ENCODE data around the gene PSMB5. TPM values are rescaled to one million over a fixed set of nuclear protein-coding genes. Genes with fewer than 3 reads are reported as not detected.

PSMB5 gene
- total and polyA plus RNA-seq, 7 experiments from 2014 or later, result 19.2 to 74.2 (median 37.4) TPM

- no peak overlapping the region for H3K4me3 ChIP-seq (ENCODE audit: low read length)
- H3K27ac Mint-ChIP-seq, result peak overlapping the region in 1 of 9 donors; percentile 22
- intact Hi-C loops (cut with micrococcal nuclease), result no loop called here
- no peaks in the 10 kb centered on the region for H3K9me3 ChIP-seq (ENCODE audit: control insufficient read depth in 2 of 3, low read length in 3 of 3)
- ChIA-PET CTCF (interaction anchor here (0.5 to 8.3 kb wide), 6 partner anchors 7 to 407 kb away, joined by 3 to 165 read pairs (median 4); partner anchors contain the start of genes AJUBA and CDH24), POLR2A (interaction anchor here (1.5 kb wide), 1 partner anchor 23 kb away, joined by 4 read pairs; no protein-coding TSS in a partner anchor)
- H3K36me3 Mint-ChIP-seq, result peaks cover 0 to 3% (median 0%) of the 10 kb centered on the region in 5 donors
- H3K36me3 ChIP-seq (ENCODE audit: control insufficient read depth in 2 of 3, insufficient read depth in 3 of 3, low read length in 3 of 3), result peaks cover 0 to 4% (median 0%) of the 10 kb centered on the region in 3 experiments
- H3K4me3 Mint-ChIP-seq, result no peak overlapping the region
- H3K27me3 ChIP-seq (ENCODE audit: control insufficient read depth in 2 of 2, insufficient read depth in 2 of 2, low read length in 2 of 2), result no peaks in the 10 kb centered on the region
- ATAC-seq (no peak), DNase-seq (no peak)
- peaks cover 0 to 12% (median 9%) of the 10 kb centered on the region in 7 donors for H3K4me1 Mint-ChIP-seq
- no peaks in the 10 kb centered on the region for H3K9me3 Mint-ChIP-seq
- peaks cover 0 to 29% (median 0%) of the 10 kb centered on the region in 5 donors for H3K27me3 Mint-ChIP-seq
- H3K4me1 ChIP-seq (ENCODE audit: control insufficient read depth in 2 of 2, insufficient read depth in 2 of 2, low read length in 2 of 2), result peaks cover 0 to 4% of the 10 kb centered on the region in 2 donors
- H3K27ac ChIP-seq (ENCODE audit: low read depth, low read length), result no peak overlapping the region
Observed at GRCh38 chr14:22977684-22978486, 56.8 kb downstream of the PSMB5 start.

DNA sequence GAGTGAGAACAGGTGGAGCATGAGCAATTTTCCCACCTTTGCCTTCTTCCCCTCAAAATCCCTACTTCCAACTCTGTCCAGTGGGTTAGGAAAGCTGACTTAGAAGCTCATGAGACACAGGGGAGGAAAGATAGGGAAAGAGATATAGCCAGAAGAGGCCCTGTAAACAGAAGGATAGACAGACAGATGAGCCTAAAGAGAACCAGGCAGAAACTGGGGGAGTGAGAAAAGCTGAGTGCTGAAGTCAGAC lies 57.3 kb downstream of the PSMB5 start:
- H3K36me3 ChIP-seq (ENCODE audit: control insufficient read depth in 2 of 3, insufficient read depth in 3 of 3, low read length in 3 of 3), result no peaks in the 10 kb centered on the region
- DNase-seq (no peak), ATAC-seq (no peak)
- H3K4me3 Mint-ChIP-seq, result no peak overlapping the region
- no peaks in the 10 kb centered on the region for H3K9me3 Mint-ChIP-seq
- no peaks in the 10 kb centered on the region for H3K9me3 ChIP-seq (ENCODE audit: control insufficient read depth in 2 of 3, low read length in 3 of 3)
- H3K4me3 ChIP-seq (ENCODE audit: low read length), result no peak overlapping the region
- no peak overlapping the region for H3K27ac Mint-ChIP-seq
- no peak overlapping the region for H3K27ac ChIP-seq (ENCODE audit: low read depth, low read length)
- POLR2A ChIA-PET, result interaction anchor here (0.6 to 1.5 kb wide), 2 partner anchors 24 to 30 kb away, joined by 3 to 4 read pairs; no protein-coding TSS in a partner anchor
- H3K4me1 Mint-ChIP-seq, result peaks cover 0 to 12% (median 9%) of the 10 kb centered on the region in 7 donors
- peaks cover 0 to 3% of the 10 kb centered on the region in 2 donors for H3K4me1 ChIP-seq (ENCODE audit: control insufficient read depth in 2 of 2, insufficient read depth in 2 of 2, low read length in 2 of 2)
- H3K27me3 Mint-ChIP-seq, result peaks cover 0 to 29% (median 0%) of the 10 kb centered on the region in 5 donors
- intact Hi-C loops (cut with micrococcal nuclease), result no loop called here
- H3K36me3 Mint-ChIP-seq, result peaks cover 0 to 3% (median 0%) of the 10 kb centered on the region in 5 donors
- CTCF ChIA-PET, result interaction anchor here (0.8 to 8.3 kb wide), 4 partner anchors 8 to 407 kb away, joined by 3 to 165 read pairs (median 4); partner anchors contain the start of genes AJUBA and CDH24
- no peaks in the 10 kb centered on the region for H3K27me3 ChIP-seq (ENCODE audit: control insufficient read depth in 2 of 2, insufficient read depth in 2 of 2, low read length in 2 of 2)

GRCh38 chr14:22976620-22977433 lies 57.9 kb downstream of the PSMB5 start:
- no peak overlapping the region for H3K27ac ChIP-seq (ENCODE audit: low read depth, low read length)
- ChIA-PET POLR2A (interaction anchor here (0.6 to 1.5 kb wide), 3 partner anchors 24 to 35 kb away, joined by 3 to 4 read pairs (median 3); no protein-coding TSS in a partner anchor), CTCF (interaction anchor here (0.8 to 8.3 kb wide), 5 partner anchors 8 to 1216 kb away, joined by 3 to 165 read pairs (median 3); partner anchors contain the start of genes AJUBA and CDH24)
- Mint-ChIP-seq H3K27ac (peak overlapping the region in 1 of 9 donors; percentile 17), H3K27me3 (peaks cover 0 to 31% (median 0%) of the 10 kb centered on the region in 5 donors), H3K4me3 (no peak overlapping the region), H3K4me1 (peaks cover 0 to 12% (median 9%) of the 10 kb centered on the region in 7 donors), H3K36me3 (peaks cover 0 to 3% (median 0%) of the 10 kb centered on the region in 5 donors), H3K9me3 (no peaks in the 10 kb centered on the region)
- intact Hi-C loops (cut with micrococcal nuclease), result no loop called here
- H3K9me3 ChIP-seq (ENCODE audit: control insufficient read depth in 2 of 3, low read length in 3 of 3), result no peaks in the 10 kb centered on the region
- ATAC-seq, result no peak
- no peaks in the 10 kb centered on the region for H3K4me1 ChIP-seq (ENCODE audit: control insufficient read depth in 2 of 2, insufficient read depth in 2 of 2, low read length in 2 of 2)
- H3K4me3 ChIP-seq (ENCODE audit: low read length), result no peak overlapping the region
- no peak for DNase-seq
- no peaks in the 10 kb centered on the region for H3K36me3 ChIP-seq (ENCODE audit: control insufficient read depth in 2 of 3, insufficient read depth in 3 of 3, low read length in 3 of 3)
- no peaks in the 10 kb centered on the region for H3K27me3 ChIP-seq (ENCODE audit: control insufficient read depth in 2 of 2, insufficient read depth in 2 of 2, low read length in 2 of 2)

Other genes with a start within 250 kb of the PSMB5 start
- 10 to 100 TPM in 1 of 5 experiments, 1 to 10 TPM in 4; 1.1 to 71.1 (median 2.7) TPM for gene SLC7A7, start 219.5 kb downstream of the PSMB5 start, total RNA-seq
- 1 to 10 TPM; 1.1 to 1.4 TPM for gene SLC7A7, start 219.5 kb downstream of the PSMB5 start, polyA plus RNA-seq
- gene MRPL52, start 205.0 kb downstream of the PSMB5 start, total RNA-seq, result 100 to 1,000 TPM in 1 of 5 experiments, 10 to 100 TPM in 4; 32.9 to 118 (median 48.2) TPM
- 100 to 1,000 TPM; 169 to 189 TPM for gene MRPL52, start 205.0 kb downstream of the PSMB5 start, polyA plus RNA-seq
- gene MMP14, start 198.3 kb downstream of the PSMB5 start, total RNA-seq, result 1 to 10 TPM; 1.8 to 6.6 (median 2.0) TPM
- not detected for gene MMP14, start 198.3 kb downstream of the PSMB5 start, polyA plus RNA-seq
- gene LRP10, start 163.2 kb downstream of the PSMB5 start, total RNA-seq, result 10 to 100 TPM; 55.5 to 76.1 (median 72.3) TPM
- 100 to 1,000 TPM in 1 of 2 donors, 10 to 100 TPM in 1; 68.0 to 103 TPM for gene LRP10, start 163.2 kb downstream of the PSMB5 start, polyA plus RNA-seq
- gene REM2, start 151.7 kb downstream of the PSMB5 start, total RNA-seq, result 1 to 10 TPM in 4 of 5 experiments, under 1 TPM in 1; 0.97 to 8.6 (median 5.4) TPM
- gene REM2, start 151.7 kb downstream of the PSMB5 start, polyA plus RNA-seq, result 1 to 10 TPM in 1 of 2 donors, under 1 TPM in 1; 0.58 to 1.4 TPM
- gene RBM23, start 115.8 kb downstream of the PSMB5 start, total RNA-seq, result 100 to 1,000 TPM in 2 of 5 experiments, 10 to 100 TPM in 3; 91.9 to 140 (median 99.1) TPM
- 10 to 100 TPM; 51.2 to 75.0 TPM for gene RBM23, start 115.8 kb downstream of the PSMB5 start, polyA plus RNA-seq
- 10 to 100 TPM; 24.9 to 82.8 (median 34.2) TPM for gene PRMT5, start 105.5 kb downstream of the PSMB5 start, total RNA-seq
- 10 to 100 TPM; 61.8 to 64.5 TPM for gene PRMT5, start 105.5 kb downstream of the PSMB5 start, polyA plus RNA-seq
- 10 to 100 TPM; 27.1 to 50.7 (median 38.8) TPM for gene HAUS4, start 77.8 kb downstream of the PSMB5 start, total RNA-seq
- gene HAUS4, start 77.8 kb downstream of the PSMB5 start, polyA plus RNA-seq, result 10 to 100 TPM; 41.3 to 45.0 TPM
- 1 to 10 TPM in 3 of 5 experiments, under 1 TPM in 2; 0.49 to 3.2 (median 1.4) TPM for gene AJUBA, start 52.3 kb downstream of the PSMB5 start, total RNA-seq
- 1 to 10 TPM; 1.6 to 2.3 TPM for gene AJUBA, start 52.3 kb downstream of the PSMB5 start, polyA plus RNA-seq
- 10 to 100 TPM; 10.9 to 20.5 (median 12.1) TPM for gene C14orf93, start 24.8 kb downstream of the PSMB5 start, total RNA-seq
- 1 to 10 TPM; 5.7 to 8.1 TPM for gene C14orf93, start 24.8 kb downstream of the PSMB5 start, polyA plus RNA-seq
- 1 to 10 TPM in 1 of 5 experiments, under 1 TPM in 3, not detected in 1; 0.32 to 1.1 (median 0.66) TPM for gene PSMB11, start 7.3 kb upstream of the PSMB5 start, total RNA-seq
- 1 to 10 TPM in 1 of 2 donors, under 1 TPM in 1; 0.70 to 1.2 TPM for gene PSMB11, start 7.3 kb upstream of the PSMB5 start, polyA plus RNA-seq
- gene CDH24, start 22.6 kb upstream of the PSMB5 start, total RNA-seq, result 1 to 10 TPM; 1.5 to 3.7 (median 2.1) TPM
- gene CDH24, start 22.6 kb upstream of the PSMB5 start, polyA plus RNA-seq, result under 1 TPM; 0.30 to 0.52 TPM
- gene ACIN1, start 60.2 kb upstream of the PSMB5 start, total RNA-seq, result 100 to 1,000 TPM; 222 to 360 (median 301) TPM
- gene ACIN1, start 60.2 kb upstream of the PSMB5 start, polyA plus RNA-seq, result 10 to 100 TPM in 1 of 2 donors, 1 to 10 TPM in 1; 8.7 to 18.6 TPM
- 10 to 100 TPM in 4 of 5 experiments, 1 to 10 TPM in 1; 6.0 to 49.9 (median 43.4) TPM for gene C14orf119, start 60.6 kb upstream of the PSMB5 start, total RNA-seq
- 100 to 1,000 TPM in 1 of 2 donors, 10 to 100 TPM in 1; 80.4 to 169 TPM for gene C14orf119, start 60.6 kb upstream of the PSMB5 start, polyA plus RNA-seq
- gene CIROP, start 70.1 kb upstream of the PSMB5 start, total RNA-seq, result not detected
- not detected for gene CIROP, start 70.1 kb upstream of the PSMB5 start, polyA plus RNA-seq
- 1 to 10 TPM in 3 of 5 experiments, under 1 TPM in 2; 0.19 to 1.7 (median 1.2) TPM for gene CEBPE, start 84.4 kb upstream of the PSMB5 start, total RNA-seq
- under 1 TPM; 0.60 to 0.65 TPM for gene CEBPE, start 84.4 kb upstream of the PSMB5 start, polyA plus RNA-seq
- gene SLC7A8, start 148.8 kb upstream of the PSMB5 start, total RNA-seq, result 1 to 10 TPM in 4 of 5 experiments, under 1 TPM in 1; 0.36 to 7.7 (median 2.5) TPM
- 1 to 10 TPM; 1.2 to 4.0 TPM for gene SLC7A8, start 148.8 kb upstream of the PSMB5 start, polyA plus RNA-seq
- not detected for gene RNF212B, start 203.0 kb upstream of the PSMB5 start, total RNA-seq
- not detected for gene RNF212B, start 203.0 kb upstream of the PSMB5 start, polyA plus RNA-seq